Measurements from ENCODE around the gene PKD2L1. TPM values are rescaled to one million over a fixed set of nuclear protein-coding genes. Genes with fewer than 3 reads are reported as not detected.

Gene PKD2L1
- total and polyA plus RNA-seq, 9 of the 15 experiments (the other 6 are each of a cell fraction or from before 2014, with no cell fraction given) = not detected

DNA sequence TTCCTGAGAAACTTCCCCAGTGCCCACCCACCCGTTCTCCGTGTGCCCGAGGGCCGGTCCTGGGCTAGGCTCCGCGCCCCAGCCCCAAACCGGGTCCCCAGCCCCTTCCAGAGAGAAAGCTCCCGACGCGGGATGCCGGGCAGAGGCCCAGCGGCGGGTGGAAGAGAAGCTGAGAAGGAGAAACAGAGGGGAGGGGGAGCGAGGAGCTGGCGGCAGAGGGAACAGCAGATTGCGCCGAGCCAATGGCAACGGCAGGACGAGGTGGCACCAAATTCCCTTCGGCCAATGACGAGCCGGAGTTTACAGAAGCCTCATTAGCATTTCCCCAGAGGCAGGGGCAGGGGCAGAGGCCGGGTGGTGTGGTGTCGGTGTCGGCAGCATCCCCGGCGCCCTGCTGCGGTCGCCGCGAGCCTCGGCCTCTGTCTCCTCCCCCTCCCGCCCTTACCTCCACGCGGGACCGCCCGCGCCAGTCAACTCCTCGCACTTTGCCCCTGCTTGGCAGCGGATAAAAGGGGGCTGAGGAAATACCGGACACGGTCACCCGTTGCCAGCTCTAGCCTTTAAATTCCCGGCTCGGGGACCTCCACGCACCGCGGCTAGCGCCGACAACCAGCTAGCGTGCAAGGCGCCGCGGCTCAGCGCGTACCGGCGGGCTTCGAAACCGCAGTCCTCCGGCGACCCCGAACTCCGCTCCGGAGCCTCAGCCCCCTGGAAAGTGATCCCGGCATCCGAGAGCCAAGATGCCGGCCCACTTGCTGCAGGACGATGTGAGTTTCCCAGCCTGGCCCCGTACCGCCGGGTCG is 16.9 kb upstream of the PKD2L1 start, which contains the start of gene SCD (continued):
- peak; percentile 58 for TF ChIP-seq CCNT2 (IDR thresholded peaks at IDR 0.05; ENCODE audit: borderline replicate concordance, extremely low read depth, insufficient read length, low read depth, low read length)
- TF ChIP-seq CXXC5 (CRISPR knock-in tag; IDR thresholded peaks at IDR 0.05) = peak; percentile 33

DNA sequence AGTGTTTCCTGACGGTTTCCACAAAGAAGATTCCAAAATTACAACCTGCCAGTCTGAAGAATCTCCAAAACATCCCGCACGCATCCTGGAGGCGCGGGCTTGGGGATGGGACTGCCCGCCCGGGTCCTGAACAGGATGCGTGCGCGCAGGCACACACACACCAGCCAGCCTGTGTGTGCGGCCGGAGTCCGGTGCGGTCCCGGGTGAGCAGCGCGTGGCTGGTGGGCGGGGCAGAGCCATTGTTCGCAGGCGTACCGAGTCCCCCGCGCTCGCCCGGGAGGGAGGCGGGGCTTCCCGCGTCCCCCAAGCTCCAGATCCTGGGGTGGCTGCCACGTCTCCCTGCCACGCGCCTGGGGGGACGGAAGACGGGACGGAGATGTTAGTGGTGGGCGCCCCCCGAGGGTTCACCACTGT is 16.3 kb upstream of the PKD2L1 start:
- in situ Hi-C loops (cut with MboI) = loop anchor here (25.0 kb wide), 1 partner anchor 541 kb away; no protein-coding TSS in a partner anchor
- peak overlapping the region; percentile 96 for H3K4me2 ChIP-seq (ENCODE audit: insufficient read depth, low read length)
- DNase-seq (ENCODE audit: extremely low read depth in 1 of 4, low spot score in 3 of 4) (peak in 3 of 4 experiments; percentile 80 to 86 (median 83)), ATAC-seq (peak; percentile 83), FAIRE-seq (no peak)
- H3K27me3 ChIP-seq (ENCODE audit: control insufficient read depth in 2 of 2, insufficient read depth in 2 of 2, low read length in 2 of 2) = no peaks in the 10 kb centered on the region
- CTCF ChIA-PET (ENCODE audit: low intra/inter-chr PET ratio) = no interaction called here
- H3K4me1 ChIP-seq (replicated peaks in 1 of 2; ENCODE audit: control insufficient read depth in 2 of 2, insufficient read depth in 2 of 2, low read length in 2 of 2) = peaks cover 23 to 33% of the 10 kb centered on the region in 2 experiments; a peak in 4 of 5 replicates
- H3K36me3 ChIP-seq (ENCODE audit: control insufficient read depth, insufficient read depth, low read length) = peaks cover 38% of the 10 kb centered on the region
- H3K9ac ChIP-seq (ENCODE audit: insufficient read depth in 1 of 2, low read depth in 2 of 2, low read length in 2 of 2) = peak overlapping the region; percentile 84 to 97
- peak overlapping the region; percentile 80 for H3K27ac ChIP-seq (ENCODE audit: extremely low read depth, low read depth, low read length)
- WGBS (ENCODE audit: insufficient coverage, low coverage, missing lambda C conversion rate) = under 1% methylated on average over 14 of the region's 36 CpGs
- H3K9me3 ChIP-seq (replicated peaks; ENCODE audit: control insufficient read depth, insufficient read depth, low read depth, low read length) = no peaks in the 10 kb centered on the region
- POLR2A ChIA-PET = interaction anchor here (0.7 to 4.2 kb wide), 11 partner anchors 8 to 86 kb away, joined by 3 to 19 read pairs (median 5); no protein-coding TSS in a partner anchor
- intact Hi-C loops (cut with micrococcal nuclease) = loop anchor here (10.0 kb wide), 1 partner anchor 528 kb away; no protein-coding TSS in a partner anchor
- peak overlapping the region; percentile 93 for H3K4me3 ChIP-seq
- H3K9me1 ChIP-seq (ENCODE audit: control insufficient read depth, insufficient read depth, low read length) = no peaks in the 10 kb centered on the region
- no TSS peak for BruUV-seq (replicated peaks)
- peaks cover 61% of the 10 kb centered on the region for H3K79me2 ChIP-seq (ENCODE audit: control insufficient read depth, insufficient read depth, low read length)
- no peak overlapping the region; the same call in 1 of the 2 replicates for H2AFZ ChIP-seq (ENCODE audit: low read depth, low read length)
- H4K20me1 ChIP-seq (replicated peaks; ENCODE audit: control insufficient read depth, insufficient read depth, low read length) = peaks cover 31% of the 10 kb centered on the region
- TF ChIP-seq ZNF212 (CRISPR knock-in tag; IDR thresholded peaks at IDR 0.05) (no peak), RCOR1 (IDR thresholded peaks at IDR 0.05; ENCODE audit: borderline replicate concordance in 1 of 2, low read depth in 2 of 2, low read length in 2 of 2) (no peak), ETV1 (tag; conservative IDR thresholded peaks at IDR 0.05; ENCODE audit: low read depth) (peak; percentile 58), SIN3A (IDR thresholded peaks at IDR 0.05; ENCODE audit: borderline replicate concordance in 2 of 2, control insufficient read depth in 1 of 2, low read depth in 2 of 2, low read length in 2 of 2) (peak in 1 of 2 experiments; percentile 83; a peak in 1 of 4 replicates), RAD51 (IDR thresholded peaks at IDR 0.05; ENCODE audit: borderline replicate concordance, low read depth) (no peak)
- TF ChIP-seq, protein P1, sequence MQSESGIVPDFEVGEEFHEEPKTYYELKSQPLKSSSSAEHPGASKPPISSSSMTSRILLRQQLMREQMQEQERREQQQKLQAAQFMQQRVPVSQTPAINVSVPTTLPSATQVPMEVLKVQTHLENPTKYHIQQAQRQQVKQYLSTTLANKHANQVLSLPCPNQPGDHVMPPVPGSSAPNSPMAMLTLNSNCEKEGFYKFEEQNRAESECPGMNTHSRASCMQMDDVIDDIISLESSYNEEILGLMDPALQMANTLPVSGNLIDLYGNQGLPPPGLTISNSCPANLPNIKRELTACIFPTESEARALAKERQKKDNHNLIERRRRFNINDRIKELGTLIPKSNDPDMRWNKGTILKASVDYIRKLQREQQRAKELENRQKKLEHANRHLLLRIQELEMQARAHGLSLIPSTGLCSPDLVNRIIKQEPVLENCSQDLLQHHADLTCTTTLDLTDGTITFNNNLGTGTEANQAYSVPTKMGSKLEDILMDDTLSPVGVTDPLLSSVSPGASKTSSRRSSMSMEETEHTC (IDR thresholded peaks at IDR 0.05) = 0 out of 2 replicates have a peak, but pooled peaks have one; percentile 26
- TF ChIP-seq, protein P2, sequence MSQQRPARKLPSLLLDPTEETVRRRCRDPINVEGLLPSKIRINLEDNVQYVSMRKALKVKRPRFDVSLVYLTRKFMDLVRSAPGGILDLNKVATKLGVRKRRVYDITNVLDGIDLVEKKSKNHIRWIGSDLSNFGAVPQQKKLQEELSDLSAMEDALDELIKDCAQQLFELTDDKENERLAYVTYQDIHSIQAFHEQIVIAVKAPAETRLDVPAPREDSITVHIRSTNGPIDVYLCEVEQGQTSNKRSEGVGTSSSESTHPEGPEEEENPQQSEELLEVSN (IDR thresholded peaks at IDR 0.05; ENCODE audit: borderline replicate concordance in 1 of 2, extremely low read depth in 1 of 2, insufficient read depth in 1 of 2, insufficient read length in 1 of 2, low read depth in 1 of 2, low read length in 1 of 2, poor library complexity in 1 of 2, severe bottlenecking in 1 of 2) = peak; percentile 43 to 51
